Measurements from ENCODE around the gene CHMP6. TPM values are rescaled to one million over a fixed set of nuclear protein-coding genes. Genes with fewer than 3 reads are reported as not detected.

CHMP6 gene
- total RNA-seq, 4 donors from 2014 or later: 30.6 to 46.3 (median 40.2) TPM

- H3K9me3 ChIP-seq: no peaks in the 10 kb centered on the region
- DNase-seq (ENCODE audit: low spot score in 2 of 2): peak; percentile 71 to 72
- peak overlapping the region in 1 of 4 donors; percentile 11 for H3K4me3 ChIP-seq
- H3K36me3 ChIP-seq: peaks cover 0 to 1% (median 0%) of the 10 kb centered on the region in 3 donors
- no peaks in the 10 kb centered on the region for H3K27me3 ChIP-seq
- TF ChIP-seq EP300 (IDR thresholded peaks at IDR 0.05) (peak in 1 of 2 donors; percentile 50), CTCF (IDR thresholded peaks at IDR 0.05) (no peak)
- H3K4me1 ChIP-seq: peaks cover 0 to 98% (median 55%) of the 10 kb centered on the region in 4 donors
- peak overlapping the region in 3 of 4 donors; percentile 9 to 88 (median 87) for H3K27ac ChIP-seq
- 25 to 29% methylated on average over 24 to 28 of the region's 28 CpGs for WGBS, 2 donors
These were observed 53.3 kb downstream of the CHMP6 start for GRCh38 chr17:81044764-81045589.

- 66 to 74% methylated on average over 8 of the region's 9 CpGs for WGBS, 2 donors
- H3K4me1 ChIP-seq: peaks cover 0 to 98% (median 48%) of the 10 kb centered on the region in 4 donors
- H3K27ac ChIP-seq: peak overlapping the region; percentile 9 to 88 (median 62)
These were observed 54.0 kb downstream of the CHMP6 start for GRCh38 chr17:81045590-81046095.

GRCh38 chr17:81046132-81046769 is 54.6 kb downstream of the CHMP6 start:
- H3K36me3 ChIP-seq: peaks cover 0 to 8% (median 0%) of the 10 kb centered on the region in 3 donors
- H3K4me3 ChIP-seq: no peak overlapping the region
- H3K9me3 ChIP-seq: no peaks in the 10 kb centered on the region
- no peak for DNase-seq (ENCODE audit: low spot score in 2 of 2)
- TF ChIP-seq EP300 (IDR thresholded peaks at IDR 0.05): no peak
- TF ChIP-seq CTCF (IDR thresholded peaks at IDR 0.05): no peak
- TF ChIP-seq POLR2A (IDR thresholded peaks at IDR 0.05): no peak
- H3K27ac ChIP-seq: peak overlapping the region in 3 of 4 donors; percentile 36 to 88 (median 87)
- 86 to 91% methylated on average over 12 to 17 of the region's 17 CpGs for WGBS, 2 donors
- peaks cover 0 to 98% (median 43%) of the 10 kb centered on the region in 4 donors for H3K4me1 ChIP-seq
- no peaks in the 10 kb centered on the region for H3K27me3 ChIP-seq

More at GRCh38 chr17:81045590-81046095, 54.0 kb downstream of the CHMP6 start:
- TF ChIP-seq CTCF (IDR thresholded peaks at IDR 0.05) (no peak), POLR2A (IDR thresholded peaks at IDR 0.05) (no peak), EP300 (IDR thresholded peaks at IDR 0.05) (no peak)
- Histone ChIP-seq H3K27me3 (no peaks in the 10 kb centered on the region), H3K9me3 (no peaks in the 10 kb centered on the region), H3K36me3 (peaks cover 0 to 8% (median 0%) of the 10 kb centered on the region in 3 donors), H3K4me3 (no peak overlapping the region)
- no peak for DNase-seq (ENCODE audit: low spot score in 2 of 2)

- Histone ChIP-seq H3K27me3 (no peaks in the 10 kb centered on the region), H3K4me3 (no peak overlapping the region), H3K27ac (peak overlapping the region in 1 of 4 donors; percentile 87), H3K9me3 (no peaks in the 10 kb centered on the region), H3K36me3 (peaks cover 0 to 8% (median 0%) of the 10 kb centered on the region in 3 donors), H3K4me1 (peaks cover 0 to 99% (median 43%) of the 10 kb centered on the region in 4 donors)
- DNase-seq (ENCODE audit: low spot score in 2 of 2): no peak
- TF ChIP-seq POLR2A (IDR thresholded peaks at IDR 0.05) (no peak), CTCF (IDR thresholded peaks at IDR 0.05) (no peak), EP300 (IDR thresholded peaks at IDR 0.05) (no peak)
- 84 to 92% methylated on average over 14 to 17 of the region's 18 CpGs for WGBS, 2 donors
These were observed 55.2 kb downstream of the CHMP6 start for GRCh38 chr17:81046770-81047359.

Data from tibial nerve (tissue), 4 donors.